B cell (primary cell): ENCODE data around the gene NUMB.

Source experiments
- CTCF ChIP-seq: fragments of 200-600 bp; IDR thresholded peaks from one replicate; pipeline ENCODE4 v1.8.0; 2022; ENCODE audit warnings: antibody characterized with exemption, mild to moderate bottlenecking
- EZH2 ChIP-seq: IDR thresholded peaks from 2 replicates; pipeline ENCODE4 v1.6.1; 2012; ENCODE audit warnings: borderline replicate concordance, low read depth, mild to moderate bottlenecking, moderate library complexity, low read length; ENCODE audit not compliant: insufficient read depth, poor library complexity, severe bottlenecking

GRCh38 chr14:73253721-73254120 lies 204.6 kb downstream of the NUMB start:
- no peak for TF ChIP-seq EZH2
- no peak for TF ChIP-seq CTCF
